GM12878 (cell line): ENCODE results near the gene PCDHGA10. TPM values are rescaled to one million over a fixed set of nuclear protein-coding genes. Genes with fewer than 3 reads are reported as not detected.
A peak's percentile ranks its signal among the peaks of the same experiment; 100 is the strongest.

Experiments
- ATAC-seq: fragments of 200-7000 bp; cut with Tn5 transposase; 3 replicates; pipeline ENCODE4 v1.9.1; 2020; ENCODE audit warnings: mild to moderate bottlenecking, moderate library complexity
- BruUV-seq: library from RNA; stranded (reverse); fragments of 400-500 nt; replicated peaks from 2 replicates; lab custom pipeline; 2021; lab: Mats Ljungman, UMichigan
- CTCF ChIA-PET: fragments of 300-600 bp; sonication (Branson Sonifier 250); formaldehyde crosslinking; extraction: SDS; loops from one replicate; lab custom pipeline; 2021; ENCODE audit warnings: inconsistent platforms; lab: Yijun Ruan, JAX
- POLR2A ChIA-PET: fragments of 350-600 bp; formaldehyde crosslinking; extraction: SDS; loops from one replicate; lab custom pipeline; 2021; ENCODE audit warnings: inconsistent platforms; lab: Charles Lee
- RAD21 ChIA-PET: fragments of 300-600 bp; sonication (Branson Sonifier 250); formaldehyde crosslinking; loops from one replicate; lab custom pipeline; 2023; ENCODE audit warnings: antibody characterized with exemption; ENCODE audit not compliant: unreplicated experiment; lab: Charles Lee
- SMC1A ChIA-PET: fragments of 300-600 bp; sonication (Branson Sonifier 250); formaldehyde crosslinking; loops from one replicate; lab custom pipeline; 2023; ENCODE audit not compliant: unreplicated experiment, uncharacterized antibody; lab: Charles Lee
- DNase-seq: peaks from one replicate; pipeline ENCODE4 v3.0.0-alpha.2; 2011; ENCODE audit warnings: low read depth, low spot score
- FAIRE-seq: peaks from 3 replicates; lab custom pipeline; 2011; peaks lifted over from hg19 to GRCh38; lab: Jason Lieb, UNC
- H2AFZ ChIP-seq: 2 replicates; pipeline ENCODE4 v1.6.0; 2011; ENCODE audit warnings: low read depth, low read length, control low read depth; ENCODE audit not compliant: control insufficient read depth
- H3K27ac ChIP-seq: 2 replicates; pipeline ENCODE4 v1.5.1; 2011; ENCODE audit warnings: control low read depth; ENCODE audit not compliant: control insufficient read depth, insufficient read depth
- H3K27me3 ChIP-seq, 2 experiments: replicated peaks in 1 of 2; 2 replicates each; pipeline versions ENCODE4 v1.6.0 to v1.6.1; 2011; ENCODE audit warnings: low read length in 1 of 2; ENCODE audit not compliant: control insufficient read depth in 2 of 2, insufficient read depth in 2 of 2
- H3K36me3 ChIP-seq, 2 experiments: 2 replicates each; pipeline ENCODE4 v1.5.1; 2011; ENCODE audit warnings: low read length in 1 of 2; ENCODE audit not compliant: control insufficient read depth in 2 of 2, insufficient read depth in 2 of 2
- H3K4me1 ChIP-seq: 2 replicates; pipeline ENCODE4 v1.6.1; 2011; ENCODE audit warnings: mild to moderate bottlenecking, low read length, moderate library complexity, mixed read lengths; ENCODE audit not compliant: control insufficient read depth, insufficient read depth
- H3K4me2 ChIP-seq: 2 replicates; pipeline ENCODE4 v1.6.0; 2011; ENCODE audit warnings: control low read depth; ENCODE audit not compliant: control insufficient read depth, insufficient read depth
- H3K4me3 ChIP-seq: fragments of 200-600 bp; sonication (generic); 2 replicates; pipeline ENCODE4 v1.5.1; 2016
- H3K79me2 ChIP-seq: 2 replicates; pipeline ENCODE4 v1.6.0; 2011; ENCODE audit warnings: low read length; ENCODE audit not compliant: control insufficient read depth, insufficient read depth
- H3K9ac ChIP-seq: 2 replicates; pipeline ENCODE4 v1.8.0; 2011; ENCODE audit warnings: low read length, control low read depth, mixed read lengths; ENCODE audit not compliant: control insufficient read depth, insufficient read depth
- H3K9me3 ChIP-seq: replicated peaks from 3 replicates; pipeline ENCODE4 v1.5.1; 2011; ENCODE audit warnings: mild to moderate bottlenecking, low read length; ENCODE audit not compliant: control insufficient read depth, insufficient read depth
- H4K20me1 ChIP-seq: 2 replicates; pipeline ENCODE4 v1.6.0; 2011; ENCODE audit not compliant: control insufficient read depth, insufficient read depth
- CREM ChIP-seq: IDR thresholded peaks from 2 replicates; pipeline ENCODE4 v1.6.1; 2014; ENCODE audit warnings: antibody characterized with exemption, low read depth
- E2F4 ChIP-seq: IDR thresholded peaks from 2 replicates; pipeline ENCODE4 v1.6.1; 2012; ENCODE audit warnings: low read depth, low read length, improper control_type of control experiment
- E4F1 ChIP-seq: fragments of 450-650 bp; IDR thresholded peaks from 2 replicates; pipeline ENCODE4 v1.6.1; 2018; ENCODE audit warnings: borderline replicate concordance, mild to moderate bottlenecking; ENCODE audit not compliant: partially characterized antibody
- IKZF1 ChIP-seq: fragments of 450-650 bp; conservative IDR thresholded peaks from 2 replicates; pipeline ENCODE4 v1.6.1; 2017; ENCODE audit warnings: antibody characterized with exemption, mild to moderate bottlenecking
- PKNOX1 ChIP-seq: fragments of 450-650 bp; IDR thresholded peaks from 2 replicates; pipeline ENCODE4 v1.6.1; 2016; ENCODE audit warnings: mild to moderate bottlenecking
- RAD21 ChIP-seq: IDR thresholded peaks from 2 replicates; pipeline ENCODE4 v1.6.1; 2011; ENCODE audit warnings: mild to moderate bottlenecking, low read depth, low read length, moderate library complexity; ENCODE audit not compliant: insufficient read depth
- RFX5 ChIP-seq: IDR thresholded peaks from 2 replicates; pipeline ENCODE4 v1.6.1; 2011; ENCODE audit warnings: low read depth, low read length, improper control_type of control experiment
- SIN3A ChIP-seq: IDR thresholded peaks from 2 replicates; pipeline ENCODE4 v1.6.1; 2012; ENCODE audit warnings: low read depth, low read length, improper control_type of control experiment
- YBX1 ChIP-seq: fragments of 450-650 bp; IDR thresholded peaks from 2 replicates; pipeline ENCODE4 v1.6.1; 2016; ENCODE audit warnings: antibody characterized with exemption
- YY1 ChIP-seq: IDR thresholded peaks from 2 replicates; pipeline ENCODE4 v1.6.1; 2011; ENCODE audit warnings: low read depth, mild to moderate bottlenecking, low read length
- ZBTB33 ChIP-seq: fragments of 450-650 bp; IDR thresholded peaks from 2 replicates; pipeline ENCODE4 v1.6.1; 2017; ENCODE audit warnings: mild to moderate bottlenecking
- ZNF384 ChIP-seq: IDR thresholded peaks from 2 replicates; pipeline ENCODE4 v1.6.1; 2012; ENCODE audit warnings: low read depth, mild to moderate bottlenecking, low read length, improper control_type of control experiment, borderline replicate concordance
- WGBS: methylation state at CpG from one replicate; pipeline ENCODE4 v1.1.6; 2016; ENCODE audit warnings: low lambda C conversion rate; ENCODE audit not compliant: insufficient replicate concordance, insufficient coverage; ENCODE audit errors: missing lambda C conversion rate; 5-methylcytosine and 5-hydroxymethylcytosine counted together
- in situ Hi-C: fragments of 300-500 bp; cut with MboI; formaldehyde crosslinking; loops from 9 replicates; pipeline ENCODE4 v1.14.3; 2018; ENCODE audit warnings: mixed read lengths
- intact Hi-C: fragments of 100-400 bp; cut with micrococcal nuclease; formaldehyde crosslinking; loops from one replicate; pipeline ENCODE4 v1.14.2; 2022; ENCODE audit not compliant: unreplicated experiment
- polyA plus RNA-seq, 11 experiments: library from polyadenylated mRNA; depleted of rRNA in 4 of 11; unstranded in 6 of 11; stranded (reverse) in 5 of 11; fragments of >200 nt; fragmentation: Nextera tagmentation in 4 of 11; fragmentation: Illumina TruSeq in 1 of 11; extraction: Ambion mirVana in 4 of 11; extraction: Trizol in 1 of 11; gene quantifications; 1 replicate in 1 of 11; 2 replicates in 10 of 11; pipeline versions ENCODE4 v1.2.1 to v1.2.3, GENCODE V29; 2011 to 2016; ENCODE audit warnings: inconsistent platforms in 2 of 11, missing spikeins in 2 of 11, low read depth in 1 of 11
- total RNA-seq, 4 experiments: library from RNA; depleted of rRNA in 3 of 4; stranded (reverse); fragments of >200 nt in 3 of 4; fragmentation: Illumina TruSeq in 1 of 4; extraction: Trizol in 1 of 4; gene quantifications; 2 replicates each; pipeline versions ENCODE4 v1.2.1 to v1.2.3, GENCODE V29; 2013 to 2021

PCDHGA10 gene
- total and polyA plus RNA-seq, 10 of the 15 experiments (the other 5 are each of a cell fraction or from before 2014, with no cell fraction given): 0.39 to 2.2 (median 1.1) TPM

GRCh38 chr5:141430332-141431113 is 17.7 kb downstream of the PCDHGA10 start, which contains the start of gene PCDHGA12:
Gene PCDHGA12 (plus strand): TSS chr5:141430507. CDS start chr5:141430760, 253 bp downstream.
- CTCF ChIA-PET: interaction anchor here (0.5 to 4.2 kb wide), 36 partner anchors 9 to 230 kb away, joined by 3 to 61 read pairs (median 6); partner anchors contain the start of genes PCDHGA10, PCDHGA11, PCDHGB3 and PCDHGB6
- ATAC-seq (peak; percentile 96), FAIRE-seq (peak; percentile 94), DNase-seq (peak; percentile 37)
- Histone ChIP-seq H3K79me2 (no peaks in the 10 kb centered on the region), H3K4me2 (peak within 1 kb of the TSS; percentile 43), H2AFZ (peak within 1 kb of the TSS; percentile 81), H3K27ac (no peak within 1 kb of the TSS), H3K9me3 (peaks cover 18% of the 10 kb centered on the region; the same call in 2 of the 3 replicates), H3K4me1 (no peaks in the 10 kb centered on the region; the same call in 1 of the 2 replicates), H4K20me1 (no peaks in the 10 kb centered on the region), H3K36me3 (no peaks in the 10 kb centered on the region), H3K27me3 (no peaks in the 10 kb centered on the region), H3K4me3 (peak within 1 kb of the TSS; percentile 22; the same call in 1 of the 2 replicates), H3K9ac (no peak within 1 kb of the TSS)
- intact Hi-C loops (loop anchor here (1.0 kb wide), 2 partner anchors 82 to 94 kb away; no protein-coding TSS in a partner anchor), in situ Hi-C loops (no loop called here)
- SMC1A ChIA-PET: interaction anchor here (0.5 to 2.8 kb wide), 23 partner anchors 8 to 133 kb away, joined by 3 to 20 read pairs (median 4); partner anchors contain the start of genes PCDHGA11, PCDHGB3, PCDHGB7 and PCDHGC3
- RAD21 ChIA-PET: interaction anchor here (1.0 to 1.9 kb wide), 13 partner anchors 8 to 167 kb away, joined by 3 to 21 read pairs (median 8); partner anchors contain the start of genes PCDHGA10, PCDHGA11, PCDHGB3 and PCDHGC5
- TSS peak; percentile 69 for BruUV-seq
- WGBS: 33% methylated on average over 31 of the region's 33 CpGs
- POLR2A ChIA-PET: interaction anchor here (0.8 kb wide), 1 partner anchor 95 kb away, joined by 3 read pairs; no protein-coding TSS in a partner anchor
- TF ChIP-seq RAD21: peak; percentile 56
- no peak for TF ChIP-seq E4F1
- TF ChIP-seq YBX1: no peak
- TF ChIP-seq ZBTB33: no peak
- TF ChIP-seq IKZF1: 0 out of 2 replicates have a peak, but pooled peaks have one; percentile 14
- no peak for TF ChIP-seq SIN3A
- no peak for TF ChIP-seq CREM
- TF ChIP-seq RFX5: no peak
- TF ChIP-seq ZNF384: peak; percentile 7; the same call in 1 of the 2 replicates
- 0 out of 2 replicates have a peak, but pooled peaks have one; percentile 25 for TF ChIP-seq YY1
- TF ChIP-seq PKNOX1: no peak
- TF ChIP-seq E2F4: no peak
